Transverse colon (tissue), 3 donors: ENCODE measurements around the gene PUS7.

ENCODE experiments used
- CTCF ChIP-seq, 5 experiments: fragments of 200-600 bp in 3 of 5; fragments of 450-650 bp in 2 of 5; sonication (generic) in 3 of 5; IDR thresholded peaks; 1 replicate in 2 of 5; 2 replicates in 3 of 5; pipeline ENCODE4 v1.5.1; 2016 to 2017; ENCODE audit warnings: antibody characterized with exemption in 5 of 5, inconsistent platforms in 3 of 5, mild to moderate bottlenecking in 2 of 5, moderate library complexity in 1 of 5
- EP300 ChIP-seq: sonication (generic); formaldehyde crosslinking; IDR thresholded peaks from one replicate; pipeline ENCODE4 v1.6.1; 2017; ENCODE audit warnings: antibody characterized with exemption, low read depth

DNA sequence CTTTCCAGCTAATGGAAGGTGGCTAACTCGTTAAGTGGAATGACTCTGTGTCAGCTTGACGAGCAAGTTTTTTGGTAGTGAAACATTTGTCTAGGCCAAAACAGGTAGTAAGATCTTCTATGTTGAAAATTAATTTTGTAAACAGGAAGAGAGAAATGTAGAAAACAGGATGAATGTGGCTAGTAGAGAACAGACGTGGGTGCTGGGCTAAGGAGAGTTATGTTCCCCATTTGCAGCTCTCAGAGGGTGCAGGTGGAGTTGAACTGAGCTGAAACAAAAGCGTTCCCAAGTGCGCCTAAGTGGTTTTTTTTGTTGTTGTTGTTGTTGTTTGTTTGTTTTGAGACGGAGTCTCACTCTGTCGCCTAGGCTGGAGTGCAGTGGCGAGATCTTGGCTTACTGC, 73.9 kb downstream of the PUS7 start:
- TF ChIP-seq EP300 (no peak), CTCF (IDR thresholded peaks at IDR 0.05) (no peak)
